Endothelial cell of coronary artery (primary cell): ENCODE measurements around the gene NEBL. TPM values are rescaled to one million over a fixed set of nuclear protein-coding genes. Genes with fewer than 3 reads are reported as not detected.

Experiments used
- total RNA-seq: library from RNA; depleted of rRNA; stranded (reverse); fragments of >200 nt; gene quantifications from 2 replicates; pipeline ENCODE4 v1.2.3, GENCODE V29; 2014

NEBL gene, protein sequence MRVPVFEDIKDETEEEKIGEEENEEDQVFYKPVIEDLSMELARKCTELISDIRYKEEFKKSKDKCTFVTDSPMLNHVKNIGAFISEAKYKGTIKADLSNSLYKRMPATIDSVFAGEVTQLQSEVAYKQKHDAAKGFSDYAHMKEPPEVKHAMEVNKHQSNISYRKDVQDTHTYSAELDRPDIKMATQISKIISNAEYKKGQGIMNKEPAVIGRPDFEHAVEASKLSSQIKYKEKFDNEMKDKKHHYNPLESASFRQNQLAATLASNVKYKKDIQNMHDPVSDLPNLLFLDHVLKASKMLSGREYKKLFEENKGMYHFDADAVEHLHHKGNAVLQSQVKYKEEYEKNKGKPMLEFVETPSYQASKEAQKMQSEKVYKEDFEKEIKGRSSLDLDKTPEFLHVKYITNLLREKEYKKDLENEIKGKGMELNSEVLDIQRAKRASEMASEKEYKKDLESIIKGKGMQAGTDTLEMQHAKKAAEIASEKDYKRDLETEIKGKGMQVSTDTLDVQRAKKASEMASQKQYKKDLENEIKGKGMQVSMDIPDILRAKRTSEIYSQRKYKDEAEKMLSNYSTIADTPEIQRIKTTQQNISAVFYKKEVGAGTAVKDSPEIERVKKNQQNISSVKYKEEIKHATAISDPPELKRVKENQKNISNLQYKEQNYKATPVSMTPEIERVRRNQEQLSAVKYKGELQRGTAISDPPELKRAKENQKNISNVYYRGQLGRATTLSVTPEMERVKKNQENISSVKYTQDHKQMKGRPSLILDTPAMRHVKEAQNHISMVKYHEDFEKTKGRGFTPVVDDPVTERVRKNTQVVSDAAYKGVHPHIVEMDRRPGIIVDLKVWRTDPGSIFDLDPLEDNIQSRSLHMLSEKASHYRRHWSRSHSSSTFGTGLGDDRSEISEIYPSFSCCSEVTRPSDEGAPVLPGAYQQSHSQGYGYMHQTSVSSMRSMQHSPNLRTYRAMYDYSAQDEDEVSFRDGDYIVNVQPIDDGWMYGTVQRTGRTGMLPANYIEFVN
- total RNA-seq, result 3.1 and 4.5 TPM in 2 replicates

DNA sequence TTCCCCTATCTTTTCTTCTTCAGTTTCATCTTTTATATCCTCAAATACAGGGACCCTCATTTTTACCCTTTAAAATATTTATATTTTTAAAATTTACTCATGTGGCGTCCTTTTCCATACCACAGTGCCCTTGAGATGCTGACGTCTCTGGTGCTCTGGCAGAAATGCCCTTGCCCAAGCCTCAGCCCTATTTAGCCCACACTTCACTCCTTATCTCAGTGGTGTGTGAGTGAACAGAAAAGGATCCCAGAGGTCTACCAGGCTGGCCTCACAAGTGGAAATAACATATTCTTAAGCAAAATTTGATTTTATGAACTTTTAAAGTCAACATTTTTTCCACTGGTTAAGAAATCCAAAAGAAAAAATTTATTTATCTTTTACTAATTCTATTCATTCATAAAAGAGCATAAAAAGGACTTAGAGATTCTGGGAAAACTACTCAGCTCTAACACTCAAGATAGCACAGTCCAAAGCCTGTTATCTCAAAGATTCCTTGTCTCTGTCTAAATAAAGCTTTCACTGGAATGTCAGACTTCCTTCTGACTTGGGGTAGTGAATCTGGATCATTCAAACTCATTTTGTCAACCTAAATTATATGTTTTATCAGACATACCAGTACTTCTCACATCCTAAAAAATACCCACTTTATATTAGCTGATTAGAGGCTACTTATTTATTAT lies at the start of gene NEBL:
TSS of gene NEBL (minus strand) at position 166 of the 680 bp plus-strand sequence. CDS start at position 60, 106 bp downstream.

